Fibroblast of lung (primary cell): ENCODE results near the gene FLNB.

Experiments used
- CTCF ChIP-seq, 2 donors: IDR thresholded peaks in 1 of 2; conservative IDR thresholded peaks in 1 of 2; 1 replicate in 1 of 2; 2 replicates in 1 of 2; pipeline ENCODE4 v1.5.1; 2011 to 2012; ENCODE audit warnings: low read length in 2 of 2, control low read depth in 1 of 2, inconsistent platforms in 1 of 2, low read depth in 1 of 2, mild to moderate bottlenecking in 1 of 2
- EZH2 ChIP-seq: IDR thresholded peaks from 2 replicates; pipeline ENCODE4 v1.5.1; 2012; ENCODE audit warnings: low read length, control low read depth, mild to moderate bottlenecking; ENCODE audit errors: missing control alignments

GRCh38 chr3:58028902-58029301 is 20.7 kb downstream of the FLNB start:
- TF ChIP-seq EZH2: no peak
- TF ChIP-seq CTCF (conservative IDR thresholded peaks at IDR 0.05 in 1 of 2, IDR thresholded peaks at IDR 0.05 in 1 of 2; ENCODE audit: low read depth in 1 of 2, low read length in 2 of 2): no peak
